IMR-90 (cell line): ENCODE data around the gene PTGER2. TPM values are rescaled to one million over a fixed set of nuclear protein-coding genes. Genes with fewer than 3 reads are reported as not detected.

Experiments used
- ATAC-seq: fragments of 200-7000 bp; cut with Tn5 transposase; 2 replicates; pipeline ENCODE4 v1.9.1; 2020; ENCODE audit warnings: low read depth, mild to moderate bottlenecking, moderate library complexity
- BruUV-seq: library from RNA; stranded (reverse); fragments of 400-500 nt; replicated peaks from 2 replicates; lab custom pipeline; 2021; lab: Mats Ljungman, UMichigan
- CTCF ChIA-PET: fragments of 300-600 bp; formaldehyde crosslinking; extraction: SDS; loops from one replicate; lab custom pipeline; 2021; ENCODE audit warnings: antibody characterized with exemption; lab: Yijun Ruan, JAX
- POLR2A ChIA-PET: fragments of 300-600 bp; sonication (Branson Sonifier 250); formaldehyde crosslinking; loops from one replicate; lab custom pipeline; 2022; ENCODE audit warnings: antibody characterized with exemption; ENCODE audit not compliant: unreplicated experiment; lab: Charles Lee
- DNase-seq: peaks from one replicate; pipeline ENCODE4 v3.0.0; 2013
- H2AFZ ChIP-seq: replicated peaks from 2 replicates; pipeline ENCODE3; 2013; ENCODE audit warnings: low read length, mild to moderate bottlenecking; ENCODE audit not compliant: poor library complexity
- H2AK5ac ChIP-seq: 2 replicates; pipeline ENCODE4 v1.6.1; 2013; ENCODE audit warnings: low read depth, low read length, inconsistent platforms
- H2AK9ac ChIP-seq: replicated peaks from 2 replicates; pipeline ENCODE3; 2013; ENCODE audit warnings: mild to moderate bottlenecking, low read depth, low read length, moderate library complexity; ENCODE audit not compliant: poor library complexity
- H2BK120ac ChIP-seq: 2 replicates; pipeline ENCODE4 v1.6.1; 2013; ENCODE audit warnings: low read depth, low read length, inconsistent platforms
- H2BK15ac ChIP-seq: 3 replicates; pipeline ENCODE4 v1.6.1; 2013; ENCODE audit warnings: low read depth, low read length, inconsistent platforms
- H2BK20ac ChIP-seq: 2 replicates; pipeline ENCODE4 v1.6.1; 2013; ENCODE audit warnings: low read depth, mild to moderate bottlenecking, inconsistent platforms, low read length, moderate library complexity
- H2BK5ac ChIP-seq: 2 replicates; pipeline ENCODE4 v1.6.1; 2013; ENCODE audit warnings: mild to moderate bottlenecking, low read depth, low read length, inconsistent platforms; ENCODE audit not compliant: poor library complexity, severe bottlenecking
- H3K14ac ChIP-seq: replicated peaks from 2 replicates; pipeline ENCODE4 v1.6.1; 2013; ENCODE audit warnings: low read depth, low read length, inconsistent platforms
- H3K18ac ChIP-seq: 2 replicates; pipeline ENCODE4 v1.6.1; 2013; ENCODE audit warnings: low read depth, low read length, control low read depth
- H3K23ac ChIP-seq: 2 replicates; pipeline ENCODE4 v1.6.1; 2013; ENCODE audit warnings: low read depth, low read length, inconsistent platforms
- H3K27ac ChIP-seq: 2 replicates; pipeline ENCODE4 v1.5.1; 2013; ENCODE audit warnings: mild to moderate bottlenecking, control low read depth, low read length; ENCODE audit not compliant: insufficient read depth
- H3K27me3 ChIP-seq: 2 replicates; pipeline ENCODE4 v1.6.1; 2013; ENCODE audit warnings: low read length; ENCODE audit not compliant: control insufficient read depth, insufficient read depth
- H3K36me3 ChIP-seq: 2 replicates; pipeline ENCODE4 v1.6.1; 2013; ENCODE audit warnings: low read length, mixed read lengths; ENCODE audit not compliant: control insufficient read depth, insufficient read depth
- H3K4ac ChIP-seq: 2 replicates; pipeline ENCODE4 v1.6.1; 2013; ENCODE audit warnings: low read depth, low read length, inconsistent platforms
- H3K4me1 ChIP-seq: 2 replicates; pipeline ENCODE4 v1.6.1; 2013; ENCODE audit warnings: low read length, mixed read lengths; ENCODE audit not compliant: control insufficient read depth, insufficient read depth
- H3K4me2 ChIP-seq: 2 replicates; pipeline ENCODE4 v1.6.1; 2013; ENCODE audit warnings: low read depth, mild to moderate bottlenecking, control low read depth, low read length, moderate library complexity
- H3K4me3 ChIP-seq: 2 replicates; pipeline ENCODE4 v1.5.1; 2013; ENCODE audit warnings: low read depth, mild to moderate bottlenecking, control low read depth, low read length, moderate library complexity; ENCODE audit not compliant: insufficient read depth
- H3K56ac ChIP-seq: 2 replicates; pipeline ENCODE4 v1.6.1; 2013; ENCODE audit warnings: low read length, inconsistent platforms; ENCODE audit not compliant: insufficient read depth; ENCODE audit errors: extremely low read depth
- H3K79me1 ChIP-seq, 2 experiments: 2 replicates each; pipeline ENCODE4 v1.6.1; 2013; ENCODE audit warnings: low read length in 2 of 2, inconsistent platforms in 1 of 2, low read depth in 1 of 2
- H3K9ac ChIP-seq: 2 replicates; pipeline ENCODE4 v1.6.1; 2013; ENCODE audit warnings: low read depth, low read length, control low read depth
- H3K9me1 ChIP-seq: 2 replicates; pipeline ENCODE4 v1.6.1; 2013; ENCODE audit warnings: low read length, inconsistent platforms; ENCODE audit not compliant: insufficient read depth
- H3K9me3 ChIP-seq: 2 replicates; pipeline ENCODE4 v1.6.1; 2013; ENCODE audit warnings: low read length; ENCODE audit not compliant: control insufficient read depth, insufficient read depth
- H4K20me1 ChIP-seq: 2 replicates; pipeline ENCODE4 v1.6.1; 2013; ENCODE audit warnings: low read length, inconsistent platforms; ENCODE audit not compliant: insufficient read depth
- H4K5ac ChIP-seq: 2 replicates; pipeline ENCODE4 v1.6.1; 2013; ENCODE audit warnings: mild to moderate bottlenecking, low read depth, low read length, control low read depth
- H4K8ac ChIP-seq, 2 experiments: 2 replicates each; pipeline ENCODE4 v1.6.1; 2013; ENCODE audit warnings: low read depth in 2 of 2, low read length in 2 of 2, control low read depth in 1 of 2, inconsistent platforms in 1 of 2
- H4K91ac ChIP-seq: 2 replicates; pipeline ENCODE4 v1.6.1; 2013; ENCODE audit warnings: low read depth, low read length, inconsistent platforms; ENCODE audit not compliant: insufficient read depth
- BHLHE40 ChIP-seq: fragments of 150-350 bp; IDR thresholded peaks from 2 replicates; pipeline ENCODE4 v1.6.1; 2016; ENCODE audit warnings: mild to moderate bottlenecking, low read depth, low read length
- CEBPB ChIP-seq: IDR thresholded peaks from 2 replicates; pipeline ENCODE4 v1.6.1; 2012; ENCODE audit warnings: low read depth, low read length, improper control_type of control experiment
- CHD1 ChIP-seq: IDR thresholded peaks from 2 replicates; pipeline ENCODE4 v1.6.1; 2012; ENCODE audit warnings: low read depth, low read length, improper control_type of control experiment
- CTCF ChIP-seq: conservative IDR thresholded peaks from 2 replicates; pipeline ENCODE4 v1.5.1; 2012; ENCODE audit warnings: mild to moderate bottlenecking, low read depth, low read length, improper control_type of control experiment
- ELK1 ChIP-seq: fragments of 150-350 bp; IDR thresholded peaks from 2 replicates; pipeline ENCODE4 v1.6.1; 2016; ENCODE audit warnings: low read depth, mild to moderate bottlenecking, low read length, moderate library complexity, borderline replicate concordance
- FOS ChIP-seq: fragments of 150-350 bp; IDR thresholded peaks from 2 replicates; pipeline ENCODE4 v1.6.1; 2016; ENCODE audit warnings: low read depth, low read length
- MAFK ChIP-seq: IDR thresholded peaks from 2 replicates; pipeline ENCODE4 v1.6.1; 2012; ENCODE audit warnings: low read depth, low read length, improper control_type of control experiment
- MAZ ChIP-seq: IDR thresholded peaks from 2 replicates; pipeline ENCODE4 v1.6.1; 2012; ENCODE audit warnings: low read depth, mild to moderate bottlenecking, low read length, improper control_type of control experiment, moderate library complexity, borderline replicate concordance
- MXI1 ChIP-seq: IDR thresholded peaks from 2 replicates; pipeline ENCODE4 v1.6.1; 2012; ENCODE audit warnings: low read depth, mild to moderate bottlenecking, low read length, moderate library complexity, borderline replicate concordance
- NFE2L2 ChIP-seq: fragments of 150-350 bp; IDR thresholded peaks from 2 replicates; pipeline ENCODE4 v1.6.1; 2016; ENCODE audit warnings: low read depth, mild to moderate bottlenecking, low read length
- POLR2A ChIP-seq: IDR thresholded peaks from 2 replicates; pipeline ENCODE4 v1.6.1; 2012; ENCODE audit warnings: mild to moderate bottlenecking, low read depth, low read length
- RAD21 ChIP-seq: IDR thresholded peaks from 2 replicates; pipeline ENCODE4 v1.6.1; 2012; ENCODE audit warnings: low read length, improper control_type of control experiment
- RCOR1 ChIP-seq: IDR thresholded peaks from 2 replicates; pipeline ENCODE4 v1.6.1; 2012; ENCODE audit warnings: mild to moderate bottlenecking, low read length, improper control_type of control experiment; ENCODE audit not compliant: insufficient replicate concordance
- RFX5 ChIP-seq: IDR thresholded peaks from 2 replicates; pipeline ENCODE4 v1.8.0; 2012; ENCODE audit warnings: low read depth, mild to moderate bottlenecking, low read length, moderate library complexity
- SMC3 ChIP-seq: fragments of 150-350 bp; IDR thresholded peaks from 2 replicates; pipeline ENCODE4 v1.6.1; 2016; ENCODE audit warnings: low read depth, mild to moderate bottlenecking, antibody characterized with exemption, low read length, moderate library complexity
- WGBS, 2 experiments: methylation state at CpG; one replicate each; pipeline versions ENCODE4 v1.1.5 to v1.1.7; 2013; ENCODE audit warnings: missing lambda C conversion rate in 2 of 2; ENCODE audit not compliant: insufficient read length in 1 of 2; ENCODE audit errors: extremely low coverage in 2 of 2; 5-methylcytosine and 5-hydroxymethylcytosine counted together
- dilution Hi-C: fragments of 300-500 bp; cut with HindIII; formaldehyde crosslinking; loops from one replicate; pipeline ENCODE4 v1.14.3; 2018; ENCODE audit warnings: low sequenced_read_pairs; ENCODE audit not compliant: unreplicated experiment
- in situ Hi-C: fragments of 300-500 bp; cut with MboI; formaldehyde crosslinking; loops from 3 replicates; pipeline ENCODE4 v1.14.3; 2019; ENCODE audit warnings: low sequenced_read_pairs, inconsistent platforms, mixed read lengths
- intact Hi-C: fragments of 100-400 bp; cut with micrococcal nuclease; formaldehyde crosslinking; loops from 2 replicates; pipeline ENCODE4 v1.10.0; 2022
- polyA plus RNA-seq, 3 experiments: library from polyadenylated mRNA; depleted of rRNA; stranded (reverse); fragments of >200 nt; gene quantifications; 2 replicates each; pipeline ENCODE4 v1.2.3, GENCODE V29; 2012; ENCODE audit warnings: low replicate concordance in 1 of 3
- total RNA-seq: library from RNA; depleted of rRNA; stranded (reverse); fragments of >200 nt; gene quantifications from 2 replicates; pipeline ENCODE4 v1.2.3, GENCODE V29; 2012
- TF ChIP-seq, protein P1 (sequence below): fragments of 150-350 bp; IDR thresholded peaks from 2 replicates; pipeline ENCODE4 v1.6.1; 2017; ENCODE audit warnings: mild to moderate bottlenecking, antibody characterized with exemption, low read length, low read depth

Gene PTGER2
- total and polyA plus RNA-seq, 2 of the 4 experiments (the other 2 are of a cell fraction) = 24.7 to 58.5 TPM

DNA sequence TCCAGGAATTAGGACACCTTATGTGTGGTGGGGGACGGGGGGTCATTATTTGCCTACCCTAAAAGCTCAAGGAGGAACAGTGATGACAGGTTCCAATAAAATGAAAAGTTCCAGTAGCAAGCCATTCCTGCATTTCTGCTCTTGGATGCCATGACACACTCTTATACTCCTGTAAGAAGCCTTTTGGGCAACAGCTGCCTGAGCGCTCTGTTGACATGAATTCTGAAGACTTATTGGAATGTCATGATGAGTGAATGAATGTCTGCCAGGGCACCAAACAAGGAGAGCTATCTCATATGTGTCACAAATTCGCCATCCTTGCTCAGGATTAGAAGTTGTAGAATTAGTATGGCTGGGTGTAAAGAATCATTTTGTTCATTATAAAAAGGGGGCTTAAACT, 36.3 kb downstream of the PTGER2 start:
- H2AFZ ChIP-seq = no peak overlapping the region
- peak overlapping the region; percentile 8; the same call in 1 of the 2 replicates for H3K56ac ChIP-seq
- in situ Hi-C loops (no loop called here), dilution Hi-C loops (no loop called here), intact Hi-C loops (no loop called here)
- peak overlapping the region; percentile 99 for H2BK20ac ChIP-seq
- no peaks in the 10 kb centered on the region for H4K20me1 ChIP-seq
- CTCF ChIA-PET = no interaction called here
- peak overlapping the region; percentile 93 for H3K23ac ChIP-seq
- H3K79me1 ChIP-seq = peaks cover 0 to 4% of the 10 kb centered on the region in 2 experiments; a peak in 1 of 4 replicates
- no peak overlapping the region for H3K9ac ChIP-seq
- peaks cover 17% of the 10 kb centered on the region; the same call in 1 of the 2 replicates for H3K9me1 ChIP-seq
- peak overlapping the region; percentile 1 to 56; a peak in 2 of 4 replicates for H4K8ac ChIP-seq
- DNase-seq (no peak), ATAC-seq (no peak)
- peak overlapping the region; percentile 96 for H2BK15ac ChIP-seq
- H3K36me3 ChIP-seq = no peaks in the 10 kb centered on the region
- TF ChIP-seq CHD1 = no peak
- TF ChIP-seq NFE2L2 = no peak
- no peak for TF ChIP-seq BHLHE40
- TF ChIP-seq CTCF = no peak
- TF ChIP-seq RAD21 = no peak
- no peak for TF ChIP-seq POLR2A
- TF ChIP-seq CEBPB = no peak
- no peak for TF ChIP-seq RCOR1
- TF ChIP-seq RFX5 = no peak
- TF ChIP-seq ELK1 = no peak
- TF ChIP-seq, protein P1, sequence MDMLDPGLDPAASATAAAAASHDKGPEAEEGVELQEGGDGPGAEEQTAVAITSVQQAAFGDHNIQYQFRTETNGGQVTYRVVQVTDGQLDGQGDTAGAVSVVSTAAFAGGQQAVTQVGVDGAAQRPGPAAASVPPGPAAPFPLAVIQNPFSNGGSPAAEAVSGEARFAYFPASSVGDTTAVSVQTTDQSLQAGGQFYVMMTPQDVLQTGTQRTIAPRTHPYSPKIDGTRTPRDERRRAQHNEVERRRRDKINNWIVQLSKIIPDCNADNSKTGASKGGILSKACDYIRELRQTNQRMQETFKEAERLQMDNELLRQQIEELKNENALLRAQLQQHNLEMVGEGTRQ = no peak
- no peak for TF ChIP-seq MAZ
- TF ChIP-seq FOS = no peak
- TF ChIP-seq MXI1 = no peak
- TF ChIP-seq MAFK = no peak
- no peak for TF ChIP-seq SMC3
- H3K4me1 ChIP-seq = peaks cover 22% of the 10 kb centered on the region
- no peak overlapping the region for H3K4me2 ChIP-seq
- H3K4ac ChIP-seq = peak overlapping the region; percentile 96
- H2BK120ac ChIP-seq = peak overlapping the region; percentile 98
- H2AK9ac ChIP-seq = no peak overlapping the region
- H2AK5ac ChIP-seq = peak overlapping the region; percentile 73
- no CpG with 5 or more reads among the region's 3 CpGs for WGBS, 2 experiments
- POLR2A ChIA-PET = no interaction called here
- peak overlapping the region; percentile 16 for H4K5ac ChIP-seq
- H3K18ac ChIP-seq = peak overlapping the region; percentile 93; the same call in 1 of the 2 replicates
- peaks cover 4% of the 10 kb centered on the region; the same call in 1 of the 2 replicates for H3K9me3 ChIP-seq
- peak overlapping the region; percentile 92 for H2BK5ac ChIP-seq
- no peaks in the 10 kb centered on the region for H3K27me3 ChIP-seq
- no TSS peak for BruUV-seq
- peak overlapping the region; percentile 91 for H4K91ac ChIP-seq
- H3K27ac ChIP-seq = peak overlapping the region; percentile 57; the same call in 1 of the 2 replicates
- H3K14ac ChIP-seq = peak overlapping the region; percentile 89; the same call in 1 of the 2 replicates
- no peak overlapping the region for H3K4me3 ChIP-seq
